Small intestine (tissue), 7 donors: ENCODE data around the gene GPR180. TPM values are rescaled to one million over a fixed set of nuclear protein-coding genes. Genes with fewer than 3 reads are reported as not detected.

Experiments
- DNase-seq, 2 donors: peaks; one replicate each; pipeline versions ENCODE4 v3.0.0 to v3.0.0-alpha.2; 2013
- FAIRE-seq: peaks from 2 replicates; lab custom pipeline; 2012; peaks lifted over from hg19 to GRCh38; lab: Jason Lieb, UNC
- H3K27ac ChIP-seq, 3 donors: one replicate each; pipeline ENCODE4 v1.5.1; 2013; ENCODE audit warnings: low read length in 2 of 3, mild to moderate bottlenecking in 2 of 3, control low read depth in 1 of 3, inconsistent platforms in 1 of 3, low read depth in 1 of 3, moderate library complexity in 1 of 3
- H3K27me3 ChIP-seq, 3 donors: one replicate each; pipeline ENCODE4 v1.6.1; 2013; ENCODE audit warnings: low read length in 3 of 3, inconsistent platforms in 1 of 3; ENCODE audit not compliant: control insufficient read depth in 3 of 3, insufficient read depth in 3 of 3
- H3K36me3 ChIP-seq, 3 donors: one replicate each; pipeline ENCODE4 v1.6.1; 2013; ENCODE audit warnings: low read length in 3 of 3, inconsistent platforms in 1 of 3, low read depth in 1 of 3, mild to moderate bottlenecking in 1 of 3, moderate library complexity in 1 of 3; ENCODE audit not compliant: control insufficient read depth in 3 of 3, insufficient read depth in 2 of 3
- H3K4me1 ChIP-seq, 3 donors: one replicate each; pipeline ENCODE4 v1.6.1; 2013; ENCODE audit warnings: low read length in 2 of 3, inconsistent platforms in 1 of 3, low read depth in 1 of 3, mild to moderate bottlenecking in 1 of 3, moderate library complexity in 1 of 3; ENCODE audit not compliant: control insufficient read depth in 3 of 3, insufficient read depth in 2 of 3
- H3K4me3 ChIP-seq, 3 donors: one replicate each; pipeline ENCODE4 v1.5.1; 2013; ENCODE audit warnings: low read length in 3 of 3, control low read depth in 1 of 3, inconsistent platforms in 1 of 3, low read depth in 1 of 3, mild to moderate bottlenecking in 1 of 3, moderate library complexity in 1 of 3
- H3K9me3 ChIP-seq, 2 donors: one replicate each; pipeline ENCODE4 v1.6.1; 2013; ENCODE audit warnings: low read depth in 1 of 2, low read length in 1 of 2; ENCODE audit not compliant: control insufficient read depth in 2 of 2, insufficient read depth in 1 of 2
- WGBS, 3 donors: extraction: QIAGEN DNeasy Blood & Tissue Kit; methylation state at CpG; one replicate each; pipeline ENCODE4 v1.1.7; 2013; 5-methylcytosine and 5-hydroxymethylcytosine counted together
- polyA plus RNA-seq, 4 donors: library from polyadenylated mRNA; stranded (reverse) in 3 of 4; unstranded in 1 of 4; fragments of 200-250 nt in 3 of 4; fragments of 120-200 nt in 1 of 4; gene quantifications; one replicate each; pipeline versions ENCODE4 v1.2.1 to v1.2.3, GENCODE V29; 2013
- donor health status: healthy with polysubstance abuse.
- donor health status: control.
- donor health status: control.
- donor health status: Bipolar disorder and iron deficiency.
- donor health status: healthy.

The GPR180 gene
- polyA plus RNA-seq, 4 donors, result 0.67 to 4.5 (median 1.3) TPM

GRCh38 chr13:94585543-94586101, 16.0 kb upstream of the GPR180 start:
- Histone ChIP-seq H3K4me1 (no peaks in the 10 kb centered on the region), H3K27ac (peak overlapping the region in 1 of 3 donors; percentile 42), H3K4me3 (no peak overlapping the region), H3K9me3 (no peaks in the 10 kb centered on the region), H3K27me3 (no peaks in the 10 kb centered on the region), H3K36me3 (peaks cover 1 to 22% (median 6%) of the 10 kb centered on the region in 3 donors)
- 62 to 87% (median 66%) methylated on average over 6 of the region's 6 CpGs for whole genome bisulfite sequencing, 3 donors
- FAIRE-seq (no peak), DNase-seq (peak; percentile 16 to 17)

GRCh38 chr13:94586371-94586770, 15.3 kb upstream of the GPR180 start:
- H3K27me3 ChIP-seq, result no peaks in the 10 kb centered on the region
- H3K27ac ChIP-seq, result no peak overlapping the region
- H3K36me3 ChIP-seq, result peaks cover 3 to 21% (median 8%) of the 10 kb centered on the region in 3 donors
- H3K9me3 ChIP-seq, result no peaks in the 10 kb centered on the region
- no peaks in the 10 kb centered on the region for H3K4me1 ChIP-seq
- FAIRE-seq (no peak), DNase-seq (no peak)
- no peak overlapping the region for H3K4me3 ChIP-seq
- WGBS, 3 donors, result 94 to 96% (median 94%) methylated on average over 7 of the region's 7 CpGs

- Histone ChIP-seq H3K4me3 (no peak overlapping the region), H3K4me1 (no peaks in the 10 kb centered on the region), H3K27ac (no peak overlapping the region), H3K27me3 (no peaks in the 10 kb centered on the region), H3K9me3 (no peaks in the 10 kb centered on the region), H3K36me3 (peaks cover 5 to 20% (median 5%) of the 10 kb centered on the region in 3 donors)
- 93 to 94% (median 93%) methylated on average over 4 of the region's 4 CpGs for WGBS, 3 donors
- no peak for DNase-seq
- no peak for FAIRE-seq
These were observed 13.1 kb upstream of the GPR180 start for GRCh38 chr13:94588541-94588940.

GRCh38 chr13:94590744-94591143, 10.9 kb upstream of the GPR180 start:
- WGBS, 3 donors, result 87 to 96% (median 94%) methylated on average over 3 of the region's 3 CpGs
- peaks cover 5% of the 10 kb centered on the region in 3 donors for H3K4me1 ChIP-seq
- H3K4me3 ChIP-seq, result no peak overlapping the region
- H3K27ac ChIP-seq, result no peak overlapping the region
- DNase-seq (no peak), FAIRE-seq (no peak)
- H3K27me3 ChIP-seq, result no peaks in the 10 kb centered on the region
- no peaks in the 10 kb centered on the region for H3K9me3 ChIP-seq
- H3K36me3 ChIP-seq, result peaks cover 5 to 14% (median 5%) of the 10 kb centered on the region in 3 donors

GRCh38 chr13:94595001-94595949, 6.4 kb upstream of the GPR180 start:
- 5 to 7% (median 5%) methylated on average over 16 of the region's 16 CpGs for WGBS, 3 donors
- FAIRE-seq, result no peak
- peaks cover 5 to 10% (median 5%) of the 10 kb centered on the region in 3 donors for H3K36me3 ChIP-seq
- no peaks in the 10 kb centered on the region for H3K27me3 ChIP-seq
- peak; percentile 24 to 37 for DNase-seq
- H3K27ac ChIP-seq, result peak overlapping the region; percentile 68 to 87 (median 82)
- no peaks in the 10 kb centered on the region for H3K9me3 ChIP-seq
- peak overlapping the region; percentile 66 to 96 (median 87) for H3K4me3 ChIP-seq
- peaks cover 5 to 10% (median 5%) of the 10 kb centered on the region in 3 donors for H3K4me1 ChIP-seq

- 0 to 1% (median 0%) methylated on average over 40 to 41 of the region's 41 CpGs for WGBS, 3 donors
- peak; percentile 94 to 97 for DNase-seq
- Histone ChIP-seq H3K27me3 (no peaks in the 10 kb centered on the region), H3K4me1 (peaks cover 5 to 10% (median 5%) of the 10 kb centered on the region in 3 donors), H3K36me3 (peaks cover 2 to 10% (median 2%) of the 10 kb centered on the region in 3 donors), H3K4me3 (peak within 1 kb of the TSS; percentile 66 to 96 (median 87)), H3K27ac (peak within 1 kb of the TSS; percentile 68 to 87 (median 82)), H3K9me3 (no peaks in the 10 kb centered on the region)
- no peak for FAIRE-seq
These were observed 5.6 kb upstream of the GPR180 start, which contains the start of gene TGDS for GRCh38 chr13:94595950-94596574. TSS of gene TGDS (minus strand) at chr13:94596152. CDS start at chr13:94596136, 16 bp downstream.

- peaks cover 5 to 10% (median 5%) of the 10 kb centered on the region in 3 donors for H3K4me1 ChIP-seq
- H3K36me3 ChIP-seq, result peaks cover 0 to 6% (median 2%) of the 10 kb centered on the region in 3 donors
- WGBS, 3 donors, result 51 to 69% (median 60%) methylated on average over 19 to 20 of the region's 20 CpGs
- FAIRE-seq, result no peak
- DNase-seq, result no peak
- peak overlapping the region in 1 of 3 donors; percentile 82 for H3K27ac ChIP-seq
- H3K4me3 ChIP-seq, result peak overlapping the region in 2 of 3 donors; percentile 87 to 96
- H3K9me3 ChIP-seq, result no peaks in the 10 kb centered on the region
- H3K27me3 ChIP-seq, result no peaks in the 10 kb centered on the region
These were observed 5.1 kb upstream of the GPR180 start for GRCh38 chr13:94596575-94596971.

- H3K27ac ChIP-seq, result no peak overlapping the region
- peaks cover 5 to 10% (median 5%) of the 10 kb centered on the region in 3 donors for H3K4me1 ChIP-seq
- FAIRE-seq (no peak), DNase-seq (no peak)
- 94 to 98% (median 96%) methylated on average over 3 of the region's 3 CpGs for WGBS, 3 donors
- H3K9me3 ChIP-seq, result no peaks in the 10 kb centered on the region
- H3K4me3 ChIP-seq, result no peak overlapping the region
- H3K36me3 ChIP-seq, result no peaks in the 10 kb centered on the region
- no peaks in the 10 kb centered on the region for H3K27me3 ChIP-seq
These were observed 3.4 kb upstream of the GPR180 start for GRCh38 chr13:94598281-94598680.
